C4-2B (cell line): Measurements from ENCODE around the gene SHC2.
"Not testable (repeated sequence)": the region's sequence is repeated elsewhere in the genome, so short reads cannot be mapped to it uniquely, and the experiment has no call there.

Experiments used
- CTCF ChIP-seq: fragments of 450-650 bp; conservative IDR thresholded peaks from 2 replicates; pipeline ENCODE4 v1.5.1; 2017; ENCODE audit warnings: mild to moderate bottlenecking
- ZFX ChIP-seq: fragments of 450-650 bp; IDR thresholded peaks from 2 replicates; pipeline ENCODE4 v1.6.1; 2017

GRCh38 chr19:386189-386588, 74.6 kb downstream of the SHC2 start:
- TF ChIP-seq CTCF, ZFX: not testable (repeated sequence)
